ENCODE measurements around the gene PDE1C. TPM values are rescaled to one million over a fixed set of nuclear protein-coding genes. Genes with fewer than 3 reads are reported as not detected.
A peak's percentile ranks its signal among the peaks of the same experiment; 100 is the strongest.

The PDE1C gene
- total and polyA plus RNA-seq, 8 donors = 2.9 to 54.2 (median 5.9) TPM

- Histone ChIP-seq H3K4me1 (no peaks in the 10 kb centered on the region), H3K9me3 (no peaks in the 10 kb centered on the region), H3K27me3 (no peaks in the 10 kb centered on the region), H3K36me3 (no peaks in the 10 kb centered on the region), H3K4me3 (no peak overlapping the region), H3K27ac (no peak overlapping the region)
- intact Hi-C loops (cut with DNase I; ENCODE audit: low total_unique reads) = no loop called here
- 54 to 82% (median 70%) methylated on average over 3 of the region's 3 CpGs for WGBS, 5 donors
- TF ChIP-seq POLR2AphosphoS5 (IDR thresholded peaks at IDR 0.05) = no peak
- no peak for TF ChIP-seq EP300 (IDR thresholded peaks at IDR 0.05)
- TF ChIP-seq POLR2A (IDR thresholded peaks at IDR 0.05) = no peak
- TF ChIP-seq, protein P1, sequence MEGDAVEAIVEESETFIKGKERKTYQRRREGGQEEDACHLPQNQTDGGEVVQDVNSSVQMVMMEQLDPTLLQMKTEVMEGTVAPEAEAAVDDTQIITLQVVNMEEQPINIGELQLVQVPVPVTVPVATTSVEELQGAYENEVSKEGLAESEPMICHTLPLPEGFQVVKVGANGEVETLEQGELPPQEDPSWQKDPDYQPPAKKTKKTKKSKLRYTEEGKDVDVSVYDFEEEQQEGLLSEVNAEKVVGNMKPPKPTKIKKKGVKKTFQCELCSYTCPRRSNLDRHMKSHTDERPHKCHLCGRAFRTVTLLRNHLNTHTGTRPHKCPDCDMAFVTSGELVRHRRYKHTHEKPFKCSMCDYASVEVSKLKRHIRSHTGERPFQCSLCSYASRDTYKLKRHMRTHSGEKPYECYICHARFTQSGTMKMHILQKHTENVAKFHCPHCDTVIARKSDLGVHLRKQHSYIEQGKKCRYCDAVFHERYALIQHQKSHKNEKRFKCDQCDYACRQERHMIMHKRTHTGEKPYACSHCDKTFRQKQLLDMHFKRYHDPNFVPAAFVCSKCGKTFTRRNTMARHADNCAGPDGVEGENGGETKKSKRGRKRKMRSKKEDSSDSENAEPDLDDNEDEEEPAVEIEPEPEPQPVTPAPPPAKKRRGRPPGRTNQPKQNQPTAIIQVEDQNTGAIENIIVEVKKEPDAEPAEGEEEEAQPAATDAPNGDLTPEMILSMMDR (IDR thresholded peaks at IDR 0.05) = no peak
- peak in 1 of 2 donors; percentile 33 for DNase-seq
Observed at GRCh38 chr7:31890198-31890597, 180.0 kb downstream of the PDE1C start.

DNA sequence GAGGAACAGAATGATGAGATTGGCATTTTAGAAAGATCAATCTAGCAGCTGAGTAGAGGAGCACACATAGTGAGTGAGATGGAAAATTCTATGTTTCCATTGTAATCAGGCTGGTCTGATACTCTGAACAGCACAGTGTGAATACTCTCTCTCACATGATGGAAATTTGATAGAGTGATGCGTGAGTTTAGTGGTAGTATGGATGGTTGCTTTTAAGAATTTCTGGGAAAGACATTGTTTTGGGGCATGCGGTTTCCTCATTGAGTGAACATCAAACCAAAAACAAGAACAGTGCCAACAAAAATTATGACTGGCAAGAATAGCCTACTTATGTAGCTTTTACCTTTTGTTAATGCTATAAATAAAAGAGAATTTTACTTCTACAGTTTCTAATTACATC lies 183.2 kb downstream of the PDE1C start:
- Histone ChIP-seq H3K9me3 (no peaks in the 10 kb centered on the region), H3K27me3 (no peaks in the 10 kb centered on the region), H3K4me3 (no peak overlapping the region), H3K27ac (no peak overlapping the region), H3K4me1 (peaks cover 0 to 11% (median 0%) of the 10 kb centered on the region in 4 donors), H3K36me3 (no peaks in the 10 kb centered on the region)
- WGBS, 5 donors = 91 to 100% (median 94%) methylated on average over 2 of the region's 2 CpGs
- DNase-seq = no peak
- TF ChIP-seq, protein P1 (IDR thresholded peaks at IDR 0.05) = no peak
- TF ChIP-seq POLR2A (IDR thresholded peaks at IDR 0.05) (no peak), EP300 (IDR thresholded peaks at IDR 0.05) (no peak), POLR2AphosphoS5 (IDR thresholded peaks at IDR 0.05) (no peak)
- intact Hi-C loops (cut with DNase I; ENCODE audit: low total_unique reads) = no loop called here

- no peak for TF ChIP-seq EP300 (IDR thresholded peaks at IDR 0.05)
- TF ChIP-seq POLR2AphosphoS5 (IDR thresholded peaks at IDR 0.05) = no peak
- TF ChIP-seq, protein P1 (IDR thresholded peaks at IDR 0.05) = no peak
- TF ChIP-seq POLR2A (IDR thresholded peaks at IDR 0.05) = no peak
- Histone ChIP-seq H3K4me1 (peaks cover 0 to 12% (median 0%) of the 10 kb centered on the region in 4 donors), H3K27me3 (no peaks in the 10 kb centered on the region), H3K36me3 (no peaks in the 10 kb centered on the region), H3K9me3 (no peaks in the 10 kb centered on the region), H3K4me3 (no peak overlapping the region), H3K27ac (no peak overlapping the region)
- 76 to 95% (median 91%) methylated on average over 2 of the region's 2 CpGs for WGBS, 5 donors
- peak in 1 of 2 donors; percentile 36 for DNase-seq
- intact Hi-C loops (cut with DNase I; ENCODE audit: low total_unique reads) = no loop called here
Observed at GRCh38 chr7:31885171-31885570, 185.0 kb downstream of the PDE1C start.

GRCh38 chr7:31883761-31884164 lies 186.4 kb downstream of the PDE1C start:
- 39 to 68% (median 47%) methylated on average over 3 of the region's 3 CpGs for WGBS, 5 donors
- Histone ChIP-seq H3K27me3 (no peaks in the 10 kb centered on the region), H3K4me1 (peaks cover 0 to 12% (median 0%) of the 10 kb centered on the region in 4 donors), H3K9me3 (no peaks in the 10 kb centered on the region), H3K36me3 (no peaks in the 10 kb centered on the region), H3K4me3 (no peak overlapping the region), H3K27ac (peak overlapping the region in 4 of 5 donors; percentile 42 to 70 (median 60))
- intact Hi-C loops (cut with DNase I; ENCODE audit: low total_unique reads) = no loop called here
- no peak for TF ChIP-seq EP300 (IDR thresholded peaks at IDR 0.05)
- peak in 1 of 3 donors; percentile 43 for TF ChIP-seq POLR2AphosphoS5 (IDR thresholded peaks at IDR 0.05)
- TF ChIP-seq, protein P1 (IDR thresholded peaks at IDR 0.05) = no peak
- no peak for TF ChIP-seq POLR2A (IDR thresholded peaks at IDR 0.05)
- peak in 1 of 2 donors; percentile 32 for DNase-seq

Measured in stomach (tissue), 9 donors.